ENCODE measurements around the gene HIRA.
"Not testable (repeated sequence)": the region's sequence is repeated elsewhere in the genome, so short reads cannot be mapped to it uniquely, and the experiment has no call there.

Gene HIRA

DNA sequence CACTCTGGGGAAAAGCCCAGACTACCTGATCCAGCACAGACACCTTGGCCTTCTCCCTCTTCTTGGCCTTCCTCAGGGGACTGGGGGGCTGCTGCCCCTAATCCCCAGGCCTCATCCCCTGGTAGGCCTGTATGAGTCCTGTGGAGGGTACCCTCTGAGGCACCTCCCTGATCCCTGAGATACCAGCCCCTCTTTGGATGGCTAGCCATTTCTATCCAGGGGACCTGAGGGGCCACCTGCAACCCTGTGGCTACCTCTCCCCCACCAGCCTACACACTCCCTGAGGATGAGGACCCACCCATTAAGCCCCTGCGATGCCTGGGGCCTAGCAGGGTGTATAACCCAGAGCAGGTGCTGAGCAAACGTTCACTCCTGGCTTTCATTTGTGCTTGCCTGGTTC, 54.6 kb downstream of the HIRA start:
- no peak for DNase-seq

DNA sequence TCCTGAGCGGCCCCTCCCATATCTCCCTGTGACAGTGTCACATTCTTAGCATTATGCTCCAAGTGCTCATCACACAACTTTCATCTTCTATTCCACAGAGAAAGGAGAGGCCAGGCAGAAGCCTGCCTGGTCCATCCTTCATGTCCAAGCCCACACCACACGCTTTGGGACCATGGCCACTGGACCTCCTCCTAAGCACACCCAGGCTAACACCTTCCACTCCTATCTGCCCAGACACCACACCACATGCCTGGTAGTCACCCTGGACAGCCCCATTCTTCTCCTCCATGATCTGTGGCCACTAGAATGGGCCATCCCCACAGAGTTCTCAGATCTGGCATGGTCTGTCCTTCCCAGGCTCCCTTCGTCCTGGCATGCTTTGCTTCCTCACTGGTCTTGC, 55.3 kb downstream of the HIRA start:
- no peak for DNase-seq

DNA sequence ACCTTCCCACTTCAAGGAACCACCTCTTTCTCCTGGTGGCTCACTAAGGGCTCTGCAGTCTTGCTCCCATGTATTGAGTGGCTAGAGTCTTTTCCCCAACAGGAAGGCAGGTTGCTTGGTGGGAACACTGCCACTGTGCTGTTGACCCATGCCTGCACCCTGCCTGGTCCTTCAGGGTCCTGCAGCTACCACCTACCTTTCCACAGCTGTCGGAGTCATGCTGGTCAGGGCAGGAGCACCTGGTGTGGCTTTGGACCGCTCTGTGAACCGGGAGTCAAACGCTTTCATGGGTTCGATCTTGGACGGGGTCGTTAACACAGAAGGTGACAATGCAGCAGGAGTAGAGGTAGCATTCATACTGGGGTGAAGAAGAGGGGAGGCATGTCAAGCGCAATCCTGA, 56.1 kb downstream of the HIRA start:
- no peak for DNase-seq

DNA sequence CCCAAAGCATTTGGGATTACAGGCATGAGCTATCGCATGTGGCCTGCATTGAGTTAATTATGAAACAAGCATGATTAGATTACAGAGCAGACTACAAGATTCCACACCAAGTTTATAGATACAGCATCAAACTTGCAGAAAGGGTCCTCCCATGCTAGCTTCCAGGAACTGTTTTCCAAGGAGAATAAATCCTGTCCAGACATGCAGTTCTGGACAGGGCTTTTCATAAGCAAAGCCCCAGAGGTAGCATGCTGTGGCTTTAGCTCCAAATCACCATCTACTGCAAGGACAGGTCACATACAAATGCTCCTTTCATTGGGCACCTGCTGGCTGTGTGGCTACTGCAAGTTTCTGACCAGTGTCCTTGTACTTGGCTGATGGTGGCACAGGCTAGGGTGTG, 57.1 kb downstream of the HIRA start:
- no peak for DNase-seq

DNA sequence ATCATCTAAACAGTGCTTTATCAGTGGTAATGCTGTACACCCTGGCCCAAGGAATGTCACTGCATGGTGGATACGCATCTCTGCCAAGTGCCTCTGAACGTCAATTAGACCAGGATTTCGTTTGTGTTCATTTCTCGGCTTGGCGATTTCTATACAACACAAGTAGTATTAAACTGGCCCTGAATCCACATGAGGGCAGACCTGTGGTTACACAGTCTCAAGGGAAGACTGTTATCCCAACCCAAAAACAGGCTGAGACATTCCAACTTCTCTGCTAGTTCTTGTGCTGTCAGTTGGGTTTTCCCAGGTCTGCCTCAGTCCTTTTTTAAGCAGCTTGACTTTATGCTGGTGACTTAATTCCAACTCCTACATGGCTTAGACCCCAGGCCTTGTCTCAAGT, 58.1 kb downstream of the HIRA start:
- no peak for DNase-seq

DNA sequence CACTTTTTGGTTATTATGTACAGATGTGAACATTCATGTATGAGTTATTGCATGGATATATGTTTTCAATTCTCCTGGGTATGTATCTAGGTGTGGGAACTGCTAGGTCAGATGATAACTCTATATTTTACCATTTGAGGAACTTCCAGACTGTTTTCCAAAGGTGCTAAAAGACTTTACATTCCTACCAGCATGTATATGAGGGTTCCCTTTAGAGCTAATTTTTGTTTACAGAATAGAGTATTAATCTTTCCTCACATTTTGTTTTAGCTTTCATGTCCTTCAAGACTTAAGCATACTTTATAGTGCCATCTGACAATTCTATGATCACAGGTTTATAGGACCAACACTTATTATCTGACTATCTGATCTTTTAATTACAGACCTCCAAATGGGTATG, 59.6 kb downstream of the HIRA start:
- no peak for DNase-seq

DNA sequence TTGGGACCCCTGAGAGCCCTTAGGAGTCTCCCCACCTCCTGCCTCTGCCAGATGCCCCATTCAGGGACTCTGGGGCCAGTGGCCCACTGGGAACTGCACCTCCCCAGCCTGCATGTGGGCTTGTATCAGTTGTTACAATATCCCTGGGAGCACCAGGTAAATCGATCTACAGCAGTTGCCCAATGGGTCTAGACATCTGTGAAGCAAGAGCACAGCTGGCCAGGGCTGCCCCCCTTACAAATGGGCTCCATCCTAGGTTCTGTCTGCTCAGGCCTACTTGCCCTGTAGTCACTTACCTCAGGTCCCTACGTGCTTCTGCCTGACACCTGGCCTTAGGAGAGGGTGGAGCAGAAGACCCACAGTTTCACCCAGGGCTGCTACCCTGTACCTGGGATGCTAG, 62.7 kb downstream of the HIRA start:
- no peak for DNase-seq

DNA sequence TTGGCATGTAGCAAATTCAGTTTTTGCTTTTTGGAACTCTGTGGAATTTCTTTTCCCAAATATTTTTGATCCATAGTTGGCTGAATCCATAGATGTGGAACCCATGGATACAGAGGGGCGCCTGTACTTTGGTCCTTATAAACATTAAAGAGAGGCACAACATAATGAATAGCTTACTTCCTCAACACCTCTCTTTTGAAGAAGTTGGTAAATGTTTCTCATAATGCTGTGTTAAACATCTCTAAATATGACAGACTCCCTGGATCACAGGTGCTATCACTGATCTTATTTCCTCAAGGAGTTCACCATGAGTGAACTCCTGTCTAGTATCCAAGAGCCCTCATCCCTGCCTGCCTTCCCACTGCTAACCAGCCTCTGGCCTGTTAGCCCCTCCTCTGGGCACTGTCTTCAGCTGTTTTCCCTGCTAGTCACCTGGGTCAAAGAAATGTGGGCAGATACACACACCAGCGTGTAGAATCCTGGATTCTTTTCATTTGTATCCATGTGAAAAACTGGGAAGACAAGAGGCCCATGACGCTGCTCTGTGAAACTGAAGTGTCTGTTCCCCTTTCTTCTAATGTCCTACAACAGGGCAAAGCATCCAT, 63.7 kb downstream of the HIRA start:
- DNase-seq = no peak

DNA sequence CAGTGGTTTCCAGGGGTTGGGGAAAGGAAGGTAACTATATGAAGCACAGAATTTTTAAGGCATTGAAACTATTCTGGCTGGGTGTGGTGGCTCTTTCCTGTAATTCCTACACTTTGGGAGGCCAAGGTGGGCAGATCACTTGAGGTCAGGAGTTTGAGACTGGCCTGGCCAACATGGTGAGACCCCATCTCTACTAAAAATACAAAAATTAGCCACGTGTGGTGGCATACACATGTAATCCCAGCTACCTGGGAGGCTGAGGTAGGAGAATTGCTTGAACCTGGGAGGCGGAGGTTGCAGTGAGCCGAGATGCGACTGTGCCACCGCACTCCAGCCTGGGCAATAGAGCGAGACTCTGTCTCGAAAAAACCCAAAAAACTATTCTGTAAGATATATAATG, 68.0 kb downstream of the HIRA start:
- not testable (repeated sequence) for DNase-seq

DNA sequence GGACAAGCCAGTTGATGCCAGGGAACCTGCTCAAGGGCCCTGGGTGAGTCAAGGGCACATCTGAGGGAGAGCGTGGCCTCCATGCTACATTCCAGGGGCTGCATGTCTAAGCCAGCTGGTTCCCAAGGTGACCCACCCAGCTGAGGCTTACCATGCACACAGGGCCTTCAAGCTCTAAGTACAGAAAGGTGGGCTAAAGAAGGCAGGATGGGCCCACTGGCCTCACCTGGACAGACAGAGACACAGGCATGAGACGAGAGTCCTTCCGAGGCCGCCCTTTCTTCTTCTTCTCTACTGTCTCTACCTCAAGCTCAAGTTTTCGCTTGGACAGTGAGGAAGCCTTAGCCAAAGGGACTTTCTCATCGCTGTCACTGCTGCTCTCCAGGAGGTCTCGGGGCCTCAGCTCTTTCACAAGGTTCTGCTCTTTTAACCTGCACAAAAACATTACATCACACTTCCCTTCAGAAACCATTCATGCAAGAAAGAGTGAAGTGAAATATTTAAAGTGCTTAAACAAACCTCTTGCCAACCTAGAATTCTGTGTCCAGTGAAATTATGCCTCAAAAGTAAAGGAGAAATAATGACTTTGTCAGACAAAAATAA, 69.9 kb downstream of the HIRA start:
- DNase-seq = peak in 1 of 2 donors; percentile 74

DNA sequence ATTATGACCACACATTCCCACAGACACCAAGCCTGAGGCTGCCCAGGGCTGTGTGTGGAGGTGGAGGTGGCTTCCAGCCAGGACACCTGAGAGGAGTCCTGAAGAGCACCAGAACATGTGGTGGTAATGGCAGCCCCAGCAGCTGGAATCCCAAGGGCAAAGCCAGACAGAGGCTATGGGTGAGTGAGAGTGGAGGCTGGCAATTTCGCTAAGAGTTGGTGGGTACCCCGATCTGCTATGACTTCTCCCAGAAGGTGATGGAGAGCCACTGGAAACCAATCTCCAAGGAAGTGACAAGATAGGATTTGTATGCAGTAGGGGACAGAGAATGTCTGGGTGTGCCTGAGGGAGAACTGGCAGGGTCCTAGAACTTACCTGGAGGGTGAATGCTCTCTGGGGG, 70.7 kb downstream of the HIRA start:
- no peak for DNase-seq

DNA sequence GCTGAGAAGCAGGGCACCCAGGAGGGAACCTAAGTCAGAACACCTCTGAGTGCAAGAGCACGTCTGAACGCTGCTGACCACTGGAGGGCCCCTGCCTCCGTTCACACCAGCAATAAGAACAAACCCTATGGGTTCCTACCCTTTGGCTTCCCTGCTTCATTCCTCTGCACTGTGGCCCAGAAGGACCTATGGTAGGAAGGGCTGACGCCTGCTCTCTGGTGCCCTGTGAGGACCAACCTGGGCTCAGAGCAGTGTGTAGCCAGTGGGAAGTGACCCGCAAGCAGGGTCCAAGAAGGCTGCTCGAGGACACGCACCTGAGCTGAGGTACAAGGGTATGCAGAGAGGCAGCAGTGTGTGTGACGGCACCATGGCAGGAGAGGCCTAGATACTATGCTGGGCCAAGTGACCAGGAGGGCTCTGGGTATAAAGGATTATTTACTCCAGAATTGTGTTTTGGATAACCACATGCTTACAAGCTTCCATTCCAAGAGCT, 71.2 kb downstream of the HIRA start:
- no peak for DNase-seq

DNA sequence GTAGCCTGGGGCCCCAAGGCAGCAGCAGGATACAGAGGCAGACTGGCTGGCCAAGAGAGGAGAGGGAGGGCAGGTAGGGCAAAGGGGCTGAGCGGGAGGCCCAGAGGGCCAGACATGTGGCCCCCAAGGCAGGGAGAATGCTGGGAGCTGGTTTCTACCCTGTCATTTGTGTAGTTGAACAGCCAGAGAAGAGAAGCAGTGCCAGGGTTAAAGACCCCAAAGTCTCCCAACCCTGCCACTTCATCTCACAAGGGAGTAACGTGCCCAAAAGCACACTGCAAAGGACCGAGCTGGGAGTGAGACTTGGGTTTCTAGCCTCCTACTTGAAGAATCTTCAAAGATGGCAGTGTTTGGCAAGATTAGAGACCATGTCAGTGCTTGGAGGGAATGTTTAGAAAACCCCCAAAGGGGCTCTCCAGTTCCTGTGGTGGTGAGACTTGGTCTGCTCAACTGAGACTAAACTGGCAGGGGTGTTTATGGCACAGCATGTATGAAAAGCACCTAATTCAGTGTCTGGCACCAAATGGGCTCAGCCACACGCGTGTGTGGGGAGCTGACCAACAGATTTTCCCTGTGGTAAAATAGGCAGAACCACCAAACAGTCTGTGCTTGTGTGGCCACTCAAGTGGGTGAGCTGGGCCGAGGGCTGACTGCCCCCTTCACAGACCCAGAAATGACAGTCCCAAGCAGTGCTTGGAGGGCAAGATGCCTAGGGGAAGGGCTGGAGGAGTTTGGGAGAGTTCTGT, 71.8 kb downstream of the HIRA start:
- DNase-seq = no peak

DNA sequence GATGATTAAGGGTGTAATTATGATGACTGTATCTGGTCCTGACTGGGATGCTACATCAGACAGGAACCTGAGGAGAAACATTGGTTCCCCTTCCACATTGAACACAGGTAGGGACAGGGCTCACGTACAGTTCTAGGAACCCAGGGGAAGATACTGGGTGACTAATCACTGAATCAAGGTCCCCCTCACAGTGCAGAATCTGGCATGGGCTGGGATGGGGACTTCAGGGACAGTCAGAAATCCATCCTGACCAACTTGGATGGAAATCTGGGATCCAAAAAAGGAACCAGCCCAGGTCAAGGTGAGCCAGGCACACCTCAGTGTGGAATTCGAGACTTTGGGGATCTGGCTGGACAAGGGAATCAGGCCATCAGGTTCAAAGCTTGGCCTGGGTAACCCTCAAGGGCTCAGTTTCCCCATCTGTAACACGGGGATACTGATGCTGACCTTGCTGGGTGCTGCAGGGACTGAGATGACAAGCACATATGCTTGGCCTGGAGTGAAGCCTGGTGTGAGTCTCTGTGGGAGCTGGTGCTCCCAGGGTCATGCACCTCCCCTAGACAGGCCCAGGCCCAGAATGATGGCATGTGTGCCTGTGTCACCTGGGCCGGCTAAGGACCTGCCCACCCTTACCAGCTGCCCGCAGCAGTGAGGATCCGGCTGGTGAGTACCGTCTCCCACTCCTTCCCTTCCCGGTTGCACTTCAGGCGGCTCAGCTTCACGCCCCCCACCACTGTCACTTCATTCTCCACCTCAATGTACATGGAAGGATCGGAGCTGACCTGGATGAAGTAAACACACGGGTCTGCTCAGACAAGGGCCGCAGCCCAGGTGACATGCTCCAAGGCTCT, 72.6 kb downstream of the HIRA start:
- no peak for DNase-seq

DNA sequence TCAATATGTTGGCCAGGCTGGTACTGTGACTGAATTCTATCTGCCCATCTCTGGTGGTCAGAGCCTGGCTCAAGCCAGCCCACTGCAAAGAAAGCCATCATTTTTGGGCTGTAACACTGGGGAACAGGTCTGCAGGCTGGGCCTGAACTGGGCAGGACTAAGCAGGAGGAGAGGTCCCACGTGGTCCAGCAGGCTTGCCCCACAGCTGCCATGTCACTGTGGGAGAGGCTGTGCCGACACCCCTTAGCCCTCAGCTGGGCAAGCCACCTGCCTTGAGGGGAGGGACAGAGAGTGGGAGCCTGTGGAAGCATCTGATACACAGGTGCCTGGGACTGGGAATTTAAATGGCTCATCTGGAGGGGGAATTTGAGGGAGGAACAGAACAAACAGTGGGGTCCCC, 73.3 kb downstream of the HIRA start:
- no peak for DNase-seq

DNA sequence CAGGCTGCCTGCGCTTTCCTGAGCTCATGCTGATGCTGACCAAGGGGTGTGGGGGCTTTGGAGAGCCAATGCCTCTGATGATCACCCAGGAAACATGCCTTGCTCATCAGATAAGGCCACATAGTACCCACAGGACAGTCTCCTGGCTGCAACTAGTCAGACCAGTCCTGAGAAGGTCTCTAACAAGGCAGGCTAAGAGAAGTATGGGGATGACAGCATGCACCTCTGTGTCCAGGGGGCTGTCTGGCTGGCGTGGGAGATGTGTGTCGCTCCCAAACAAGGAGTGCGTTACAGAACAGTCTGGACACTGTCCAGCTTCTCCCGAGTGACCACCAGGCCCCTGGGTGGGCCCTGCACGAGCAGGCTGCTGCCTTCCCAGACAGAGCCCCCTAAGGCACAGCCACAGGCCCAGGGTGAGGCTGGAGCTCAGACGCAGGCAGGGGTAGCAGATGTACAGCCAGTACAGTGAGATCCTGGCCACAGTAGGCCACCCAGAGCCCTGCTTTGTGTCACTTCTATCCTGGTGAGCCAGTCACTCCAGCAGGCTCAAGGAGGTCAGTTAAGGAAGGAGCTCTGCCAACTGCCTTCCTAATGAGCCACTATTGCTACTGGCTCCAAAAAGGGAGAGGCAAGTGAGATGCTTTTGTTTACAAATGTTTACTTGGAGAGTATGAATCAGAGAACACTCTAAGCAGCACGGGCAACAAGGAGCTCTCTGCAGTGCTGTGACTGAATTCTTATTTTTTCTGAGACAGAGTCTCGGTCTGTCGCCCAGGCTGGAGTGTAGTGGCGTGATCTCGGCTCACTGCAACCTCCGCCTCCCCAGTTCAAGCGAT, 74.0 kb downstream of the HIRA start:
- no peak for DNase-seq

DNA sequence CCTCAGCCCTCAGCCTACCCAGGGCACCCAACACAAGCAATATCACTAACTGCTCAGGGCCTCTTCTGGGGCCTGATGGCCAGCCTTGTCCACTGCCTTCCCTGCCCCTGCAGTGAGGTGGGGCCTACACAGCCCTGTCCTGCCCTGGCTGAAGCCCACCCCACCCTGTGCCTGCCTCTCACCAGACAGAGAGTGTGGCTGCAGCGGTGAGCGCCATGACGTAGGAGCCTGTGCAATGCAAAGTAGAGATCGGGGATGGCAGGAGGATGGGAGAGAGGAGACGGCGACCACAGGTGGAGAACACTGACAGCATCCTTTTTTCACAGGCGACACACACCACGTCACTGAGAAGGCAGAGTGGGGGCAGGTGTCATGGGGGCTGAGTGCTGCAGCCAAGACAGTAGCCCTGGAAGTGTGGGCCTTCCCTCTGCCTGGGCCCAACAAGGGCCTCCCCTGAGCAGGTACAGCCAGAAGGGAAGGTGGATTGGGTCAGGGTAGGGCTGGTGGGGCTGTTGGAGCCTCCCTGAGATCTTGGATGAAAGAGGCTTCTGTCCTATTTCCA, 74.7 kb downstream of the HIRA start:
- no peak for DNase-seq

DNA sequence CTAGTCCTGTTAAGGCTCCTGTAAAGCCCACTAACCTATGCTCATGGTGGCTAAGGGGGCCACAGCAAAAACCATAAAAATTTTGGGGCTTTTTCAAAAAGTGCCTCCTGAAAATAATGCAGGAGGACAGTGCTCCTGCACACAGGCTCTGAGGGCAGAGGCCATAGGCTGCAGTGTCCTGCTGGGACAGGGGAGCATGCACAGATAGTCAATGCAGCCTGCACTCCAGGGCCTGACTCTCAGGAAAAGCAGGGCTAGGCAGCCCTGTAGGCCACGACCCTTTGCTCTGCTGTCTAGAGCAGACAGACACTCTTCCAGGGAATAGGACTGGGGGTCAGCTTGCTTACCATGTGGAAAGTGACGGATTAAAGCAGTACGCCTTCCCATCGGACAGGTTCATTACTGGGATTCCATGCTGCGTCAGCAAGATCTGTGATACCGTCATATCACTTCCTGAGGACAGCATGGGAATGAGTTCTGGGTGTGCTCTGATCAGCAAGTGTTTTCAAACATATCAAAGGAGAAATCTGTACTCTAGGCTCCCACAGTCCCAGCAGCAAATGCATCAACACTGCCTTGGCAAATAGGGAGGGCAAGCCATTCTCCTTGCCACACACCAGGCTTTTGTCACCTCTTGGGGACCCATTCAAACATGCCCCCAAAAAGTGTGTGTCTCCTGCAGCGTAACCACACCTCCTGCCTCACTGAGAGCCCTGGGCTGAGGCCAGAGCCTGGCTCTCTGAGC, 75.9 kb downstream of the HIRA start:
- no peak for DNase-seq

DNA sequence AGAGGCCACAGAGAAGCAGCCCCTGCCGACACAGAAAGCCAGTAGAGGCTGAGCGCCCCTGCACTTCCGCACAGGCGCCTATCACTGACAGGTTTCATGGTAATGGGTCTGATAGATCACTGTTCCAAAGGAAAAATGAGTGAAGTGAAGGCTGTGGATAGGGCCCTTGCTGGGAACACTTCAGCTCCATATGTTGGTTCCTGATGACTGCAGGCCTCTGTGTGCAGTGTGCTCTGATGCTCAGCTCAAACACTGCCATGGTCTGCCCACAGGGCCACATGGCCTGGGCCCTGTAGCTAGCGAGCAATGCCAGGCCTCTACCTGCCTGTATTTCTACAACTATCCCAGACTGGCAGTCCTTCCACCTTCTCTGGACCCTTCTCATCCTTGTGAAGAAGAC, 77.3 kb downstream of the HIRA start:
- no peak for DNase-seq

DNA sequence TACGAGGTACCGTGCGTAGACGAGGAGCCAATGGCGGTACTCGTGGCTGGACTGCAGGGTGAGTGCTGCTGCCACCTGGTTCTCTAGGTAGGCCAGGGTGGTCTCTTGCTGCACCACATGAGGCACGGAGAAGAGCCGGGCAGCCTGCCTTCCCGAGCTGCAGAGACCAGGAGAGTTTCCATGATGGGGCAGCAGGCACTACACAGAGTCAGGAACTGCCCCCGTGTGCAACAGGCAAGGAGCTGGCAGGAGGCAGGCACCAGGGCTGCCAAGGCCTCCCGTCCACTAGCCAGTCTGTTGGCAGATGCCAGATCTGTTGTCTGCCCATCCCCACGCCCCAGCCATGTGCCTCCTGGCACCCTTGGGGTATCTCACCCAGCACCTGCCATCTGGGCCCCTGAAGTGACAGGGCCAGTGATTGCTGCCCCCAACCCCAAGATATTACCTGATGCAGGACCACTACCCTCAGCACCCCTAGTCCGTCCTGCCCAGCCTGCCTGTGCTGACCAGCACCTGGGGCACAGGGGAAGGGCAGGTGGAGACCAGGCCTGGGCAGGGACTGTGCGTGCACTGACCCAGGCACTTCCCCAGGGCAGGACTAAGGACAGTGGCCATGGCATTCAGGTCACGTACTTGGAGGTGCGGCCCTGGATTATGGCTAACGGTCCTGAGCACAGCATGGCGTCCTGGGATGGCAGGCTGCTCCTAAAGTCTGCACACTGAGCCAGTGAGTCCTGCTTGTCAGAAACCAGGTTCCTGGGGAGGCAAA, 78.0 kb downstream of the HIRA start:
- no peak for DNase-seq

DNA sequence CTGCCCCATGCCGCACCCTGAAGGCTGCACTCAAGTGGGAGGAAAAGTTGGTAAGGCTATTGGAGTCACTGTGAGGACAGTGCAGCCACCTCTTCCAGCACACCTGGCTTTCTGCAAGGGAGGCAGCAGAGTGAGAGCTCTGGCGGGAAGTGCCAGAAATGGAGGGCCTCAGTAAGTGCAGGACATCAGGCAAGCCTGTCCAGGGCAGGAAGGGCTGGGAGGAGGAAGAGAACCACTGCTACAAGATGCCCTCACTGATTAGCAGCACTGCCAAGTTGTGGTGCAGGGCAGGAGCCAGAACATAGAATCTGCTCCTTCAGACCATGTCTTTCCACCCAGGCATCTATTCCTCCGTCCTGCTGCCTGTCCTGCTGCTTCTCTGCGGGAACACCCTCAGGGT, 78.8 kb downstream of the HIRA start:
- no peak for DNase-seq

All from CD4-positive, alpha-beta T cell treated with Interleukin-4 for 1 hour (primary cell).